ENCODE results near the gene COL5A3. TPM values are rescaled to one million over a fixed set of nuclear protein-coding genes. Genes with fewer than 3 reads are reported as not detected.

COL5A3 gene
- total and polyA plus RNA-seq, 4 donors = 8.4 to 15.1 (median 10.5) TPM

DNA sequence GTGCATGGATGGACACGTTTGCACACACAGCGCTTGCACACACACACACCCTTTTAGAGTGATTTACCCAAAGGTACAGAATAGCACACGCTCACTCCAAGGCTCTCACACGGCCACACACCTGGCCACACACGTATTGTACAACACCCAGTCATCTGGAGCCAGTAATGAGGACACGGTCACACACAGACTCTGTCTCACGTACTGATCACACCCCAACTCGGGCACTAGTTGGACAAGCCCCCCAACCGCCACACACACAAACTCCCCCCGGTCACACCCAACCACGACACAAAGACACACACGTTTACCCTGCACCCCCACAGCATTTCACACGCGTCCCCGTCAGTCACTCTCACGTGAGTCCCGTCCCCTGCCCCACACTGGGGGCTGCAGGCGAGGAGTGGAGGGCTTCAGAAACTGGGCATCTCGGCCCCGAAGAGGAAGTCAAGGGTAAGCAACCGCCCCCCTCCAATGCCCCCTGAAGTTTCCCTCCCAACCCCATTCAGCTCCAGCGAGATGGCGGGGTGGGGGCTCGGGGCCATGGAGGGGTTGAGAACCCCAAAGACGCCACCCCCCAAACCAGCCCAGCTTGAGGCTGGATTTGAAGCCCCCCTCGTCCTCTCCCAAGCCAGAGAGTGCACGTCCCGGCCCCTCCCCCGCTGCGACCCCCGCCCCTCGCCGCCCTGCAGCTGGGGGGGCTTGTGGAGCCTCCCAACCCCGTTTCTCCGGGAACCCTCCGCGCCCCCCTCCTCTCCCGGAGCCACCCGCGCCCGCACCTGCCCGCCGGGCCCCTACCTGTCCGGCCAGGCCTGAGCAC is 74.6 kb downstream of the COL5A3 start:
- Histone ChIP-seq H3K4me1 (ENCODE audit: control insufficient read depth in 5 of 5, insufficient read depth in 5 of 5, low read length in 5 of 5) (peaks cover 0 to 10% (median 2%) of the 10 kb centered on the region in 5 donors), H3K27ac (ENCODE audit: low read depth in 1 of 2, low read length in 1 of 2) (no peak overlapping the region), H3K9me3 (ENCODE audit: control insufficient read depth in 4 of 4, insufficient read depth in 3 of 4, low read length in 3 of 4) (peaks cover 0 to 1% (median 0%) of the 10 kb centered on the region in 4 donors), H3K36me3 (ENCODE audit: control insufficient read depth in 4 of 4, insufficient read depth in 4 of 4, low read length in 4 of 4) (no peaks in the 10 kb centered on the region), H3K4me3 (peak overlapping the region; percentile 25), H3K9ac (ENCODE audit: insufficient read depth in 1 of 2, low read length in 2 of 2) (peak overlapping the region; percentile 1 to 21), H3K27me3 (ENCODE audit: control insufficient read depth in 3 of 3, insufficient read depth in 3 of 3, low read length in 2 of 3) (peaks cover 0 to 18% (median 13%) of the 10 kb centered on the region in 3 donors)
- 2 to 3% methylated on average over 35 to 44 of the region's 44 CpGs for WGBS, 2 donors
- TF ChIP-seq, protein P1, sequence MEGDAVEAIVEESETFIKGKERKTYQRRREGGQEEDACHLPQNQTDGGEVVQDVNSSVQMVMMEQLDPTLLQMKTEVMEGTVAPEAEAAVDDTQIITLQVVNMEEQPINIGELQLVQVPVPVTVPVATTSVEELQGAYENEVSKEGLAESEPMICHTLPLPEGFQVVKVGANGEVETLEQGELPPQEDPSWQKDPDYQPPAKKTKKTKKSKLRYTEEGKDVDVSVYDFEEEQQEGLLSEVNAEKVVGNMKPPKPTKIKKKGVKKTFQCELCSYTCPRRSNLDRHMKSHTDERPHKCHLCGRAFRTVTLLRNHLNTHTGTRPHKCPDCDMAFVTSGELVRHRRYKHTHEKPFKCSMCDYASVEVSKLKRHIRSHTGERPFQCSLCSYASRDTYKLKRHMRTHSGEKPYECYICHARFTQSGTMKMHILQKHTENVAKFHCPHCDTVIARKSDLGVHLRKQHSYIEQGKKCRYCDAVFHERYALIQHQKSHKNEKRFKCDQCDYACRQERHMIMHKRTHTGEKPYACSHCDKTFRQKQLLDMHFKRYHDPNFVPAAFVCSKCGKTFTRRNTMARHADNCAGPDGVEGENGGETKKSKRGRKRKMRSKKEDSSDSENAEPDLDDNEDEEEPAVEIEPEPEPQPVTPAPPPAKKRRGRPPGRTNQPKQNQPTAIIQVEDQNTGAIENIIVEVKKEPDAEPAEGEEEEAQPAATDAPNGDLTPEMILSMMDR (IDR thresholded peaks at IDR 0.05; ENCODE audit: control extremely low read depth, extremely low read depth) = no peak
- DNase-seq (peak; percentile 4 to 31 (median 16)), ATAC-seq (ENCODE audit: insufficient read depth, low FRiP score) (no peak)

GRCh38 chr19:9934132-9934950 is 76.0 kb downstream of the COL5A3 start:
- no peak overlapping the region for H3K9ac ChIP-seq (ENCODE audit: insufficient read depth in 1 of 2, low read length in 2 of 2)
- H3K9me3 ChIP-seq (ENCODE audit: control insufficient read depth in 4 of 4, insufficient read depth in 3 of 4, low read length in 3 of 4) = no peaks in the 10 kb centered on the region
- no peak for ATAC-seq (ENCODE audit: insufficient read depth, low FRiP score)
- peaks cover 0 to 9% (median 2%) of the 10 kb centered on the region in 5 donors for H3K4me1 ChIP-seq (ENCODE audit: control insufficient read depth in 5 of 5, insufficient read depth in 5 of 5, low read length in 5 of 5)
- H3K4me3 ChIP-seq = no peak overlapping the region
- no peaks in the 10 kb centered on the region for H3K36me3 ChIP-seq (ENCODE audit: control insufficient read depth in 4 of 4, insufficient read depth in 4 of 4, low read length in 4 of 4)
- DNase-seq = peak; percentile 42 to 74 (median 71)
- no peak overlapping the region for H3K27ac ChIP-seq (ENCODE audit: low read depth in 1 of 2, low read length in 1 of 2)
- 10 to 11% methylated on average over 23 of the region's 23 CpGs for WGBS, 2 donors
- TF ChIP-seq, protein P1 (IDR thresholded peaks at IDR 0.05; ENCODE audit: control extremely low read depth, extremely low read depth) = peak; percentile 54
- H3K27me3 ChIP-seq (ENCODE audit: control insufficient read depth in 3 of 3, insufficient read depth in 3 of 3, low read length in 2 of 3) = peaks cover 0 to 18% (median 13%) of the 10 kb centered on the region in 3 donors

GRCh38 chr19:9932835-9933234 is 77.5 kb downstream of the COL5A3 start:
- TF ChIP-seq, protein P1 (IDR thresholded peaks at IDR 0.05; ENCODE audit: control extremely low read depth, extremely low read depth) = no peak
- Histone ChIP-seq H3K4me1 (ENCODE audit: control insufficient read depth in 5 of 5, insufficient read depth in 5 of 5, low read length in 5 of 5) (peaks cover 0 to 9% (median 2%) of the 10 kb centered on the region in 5 donors), H3K36me3 (ENCODE audit: control insufficient read depth in 4 of 4, insufficient read depth in 4 of 4, low read length in 4 of 4) (no peaks in the 10 kb centered on the region), H3K27me3 (ENCODE audit: control insufficient read depth in 3 of 3, insufficient read depth in 3 of 3, low read length in 2 of 3) (peaks cover 0 to 18% (median 13%) of the 10 kb centered on the region in 3 donors), H3K4me3 (no peak overlapping the region), H3K9me3 (ENCODE audit: control insufficient read depth in 4 of 4, insufficient read depth in 3 of 4, low read length in 3 of 4) (no peaks in the 10 kb centered on the region), H3K27ac (ENCODE audit: low read depth in 1 of 2, low read length in 1 of 2) (no peak overlapping the region), H3K9ac (ENCODE audit: insufficient read depth in 1 of 2, low read length in 2 of 2) (no peak overlapping the region)
- 78 to 95% methylated on average over 4 of the region's 4 CpGs for WGBS, 2 donors
- no peak for DNase-seq
- no peak for ATAC-seq (ENCODE audit: insufficient read depth, low FRiP score)

Measured in lung (tissue), 12 donors.